Activated CD8-positive, alpha-beta memory T cell treated with anti-CD3 and anti-CD28 coated beads for 24 hours (primary cell): ENCODE data around the gene LRSAM1.
A peak's percentile ranks its signal among the peaks of the same experiment; 100 is the strongest.

Experiments
- DNase-seq: peaks from one replicate; pipeline ENCODE4 v3.0.0-alpha.2; 2020

Gene LRSAM1

DNA sequence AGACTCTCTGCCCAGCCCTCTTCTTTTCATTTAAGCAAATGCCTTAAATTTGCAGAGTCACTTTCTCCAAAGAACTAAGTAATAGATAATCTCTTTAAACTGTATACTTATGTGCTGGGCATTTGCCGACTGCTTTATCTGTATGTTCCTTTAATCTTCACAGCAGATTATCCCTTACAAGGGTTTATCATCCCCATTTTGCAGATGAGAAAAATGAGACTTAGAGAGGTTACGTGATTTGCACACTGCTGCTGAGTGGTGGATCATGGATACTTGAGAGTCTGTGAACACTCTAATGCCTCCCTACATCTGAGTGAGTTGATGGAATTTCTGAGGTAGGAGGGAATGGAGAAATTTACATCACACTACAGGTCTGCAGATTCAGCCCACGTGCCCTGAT lies 23.0 kb upstream of the LRSAM1 start:
- DNase-seq = no peak

GRCh38 chr9:127430415-127430814 lies 20.9 kb upstream of the LRSAM1 start:
- DNase-seq = no peak

DNA sequence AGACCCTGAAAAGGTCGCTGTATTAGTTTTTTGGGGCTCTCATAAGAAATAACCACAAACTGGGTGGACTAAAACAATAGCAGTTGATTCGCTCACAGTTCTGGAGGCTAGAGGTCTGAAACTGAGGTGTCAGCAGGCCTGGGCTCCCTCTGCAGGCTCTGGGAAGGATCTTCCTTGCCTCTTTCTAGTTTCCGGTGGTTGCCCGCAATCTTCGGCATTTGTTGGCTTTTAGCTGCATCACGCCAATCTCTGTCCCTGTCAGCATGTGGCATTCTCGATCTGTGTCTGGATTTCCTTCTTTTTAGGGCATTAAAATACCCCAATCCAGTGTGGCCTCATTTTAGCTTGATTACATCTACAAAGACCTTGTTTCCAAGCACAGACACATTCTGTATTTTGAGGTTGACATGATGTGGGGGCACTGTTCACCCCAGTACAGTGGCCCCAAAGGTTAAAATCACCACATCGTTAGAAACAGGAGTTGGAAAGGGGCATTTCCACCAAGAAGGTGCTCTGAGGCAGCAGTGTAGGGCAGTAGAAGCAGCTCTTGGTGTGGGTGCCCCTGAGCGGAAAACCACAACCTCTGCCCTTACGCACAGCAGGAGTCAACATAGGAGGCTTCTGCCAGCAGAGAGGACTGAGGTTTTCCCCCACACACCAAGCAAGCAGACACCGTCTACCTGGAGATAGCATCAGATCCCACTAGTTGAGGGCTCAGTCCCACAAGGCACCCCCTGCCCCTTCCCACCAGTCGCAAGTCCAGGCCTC lies 13.6 kb upstream of the LRSAM1 start:
- no peak for DNase-seq

- DNase-seq = no peak
These were observed 12.9 kb upstream of the LRSAM1 start for GRCh38 chr9:127438394-127438793.

GRCh38 chr9:127444283-127444920 lies 6.9 kb upstream of the LRSAM1 start:
- peak; percentile 77 for DNase-seq

- peak; percentile 79 for DNase-seq
These were observed 6.1 kb upstream of the LRSAM1 start for GRCh38 chr9:127444921-127445850.

DNA sequence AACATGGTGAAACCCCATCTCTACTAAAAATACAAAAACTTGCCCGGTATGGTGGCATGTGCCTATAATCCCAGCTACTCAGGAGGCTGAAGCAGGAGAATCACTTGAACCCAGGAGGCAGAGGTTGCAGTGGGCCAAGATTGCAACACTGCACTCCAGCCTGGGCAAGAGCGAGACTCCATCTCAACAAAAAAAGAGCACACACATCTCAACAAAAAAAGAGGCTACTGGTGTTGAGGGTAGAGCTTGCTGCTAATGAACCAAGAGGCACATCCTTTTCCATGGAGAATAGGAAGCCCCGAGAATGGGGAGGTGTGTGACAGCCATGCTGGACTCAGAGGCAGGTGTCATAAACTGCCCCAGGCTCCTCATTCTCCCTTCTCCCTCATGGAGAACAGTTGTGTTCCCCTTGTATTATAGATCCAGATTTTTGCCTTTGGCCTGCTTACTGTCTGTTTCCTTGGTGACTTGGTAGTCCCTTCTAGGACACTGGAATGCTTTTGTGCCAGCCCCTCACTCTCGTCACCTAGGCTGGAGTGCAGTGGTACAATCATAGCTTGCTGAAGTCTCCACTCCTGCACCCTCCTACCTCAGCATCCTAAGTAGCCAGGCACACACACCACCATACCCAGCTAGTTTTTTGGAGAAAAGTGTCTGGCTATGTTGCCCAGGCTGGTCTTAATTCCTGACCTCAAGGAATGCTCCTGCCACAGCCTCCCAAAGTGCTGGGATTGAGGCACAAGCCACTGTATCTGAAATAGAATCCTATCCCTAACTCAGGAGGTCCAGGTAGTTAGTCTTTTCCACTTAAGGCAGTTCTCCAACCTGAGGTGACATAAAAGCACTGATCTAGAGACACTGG lies 5.2 kb upstream of the LRSAM1 start:
- DNase-seq = peak; percentile 76

GRCh38 chr9:127446713-127447415 lies 4.4 kb upstream of the LRSAM1 start:
- peak; percentile 67 for DNase-seq

DNA sequence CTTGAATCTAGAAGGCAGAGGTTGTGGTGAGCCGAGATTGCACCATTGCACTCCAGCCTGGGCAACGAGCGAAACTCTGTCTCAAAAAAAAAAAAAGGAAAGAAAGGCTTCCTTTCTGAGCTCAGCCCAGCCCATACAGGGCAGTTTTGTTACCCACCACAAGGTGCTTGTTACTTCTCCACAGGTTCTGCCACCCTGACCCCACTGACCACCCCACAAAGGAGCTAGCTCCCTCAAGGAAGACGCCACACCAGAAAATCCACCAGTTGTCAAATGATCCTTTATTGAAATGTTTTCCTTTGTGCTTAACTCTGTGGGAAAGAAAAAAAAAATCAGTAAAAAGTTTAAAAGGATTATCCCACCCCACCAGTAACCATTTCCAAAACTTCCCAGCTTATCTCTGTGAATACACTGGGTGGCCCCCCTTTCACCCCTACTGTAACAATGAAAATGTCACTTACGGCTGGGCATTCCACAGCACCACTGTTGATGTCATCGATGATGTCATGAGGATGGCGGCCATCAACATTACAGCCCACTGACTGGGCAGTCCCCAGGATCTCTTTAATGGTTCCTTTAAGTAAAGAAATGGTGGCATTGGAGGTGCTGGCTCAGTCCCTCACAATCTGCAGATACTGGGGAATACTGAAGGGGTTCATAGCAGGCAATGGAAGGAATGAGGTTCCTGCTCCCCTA lies 3.7 kb upstream of the LRSAM1 start:
- DNase-seq = peak; percentile 66

- DNase-seq = peak; percentile 64
These were observed 3.1 kb upstream of the LRSAM1 start for GRCh38 chr9:127448112-127448805.

- peak; percentile 72 for DNase-seq
These were observed 1.9 kb upstream of the LRSAM1 start for GRCh38 chr9:127449332-127449966.

DNA sequence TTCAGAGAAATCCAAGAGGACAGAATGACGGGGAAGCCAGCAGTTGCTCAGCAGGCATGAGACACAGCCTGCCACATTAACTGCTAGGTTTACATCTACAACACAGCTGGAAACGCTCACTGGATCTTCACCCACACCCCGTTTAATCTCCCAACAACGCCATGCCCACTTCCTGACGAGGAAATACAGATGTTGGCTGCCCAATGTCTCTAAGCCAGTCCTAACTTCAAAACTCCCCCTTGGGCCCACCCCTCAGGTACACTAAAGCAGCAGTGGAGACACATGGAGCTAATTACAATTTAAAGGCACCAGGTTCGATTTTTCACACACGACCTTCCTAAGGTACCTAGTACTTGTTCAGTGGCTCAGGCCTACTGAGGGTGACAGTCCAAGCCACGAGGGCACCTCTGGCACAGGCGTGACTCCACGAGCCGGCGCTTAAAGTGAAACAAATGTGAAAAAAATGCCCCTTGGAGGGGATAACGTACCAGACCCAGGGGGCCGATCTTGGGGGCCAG lies 1.0 kb upstream of the LRSAM1 start:
- no peak for DNase-seq

DNA sequence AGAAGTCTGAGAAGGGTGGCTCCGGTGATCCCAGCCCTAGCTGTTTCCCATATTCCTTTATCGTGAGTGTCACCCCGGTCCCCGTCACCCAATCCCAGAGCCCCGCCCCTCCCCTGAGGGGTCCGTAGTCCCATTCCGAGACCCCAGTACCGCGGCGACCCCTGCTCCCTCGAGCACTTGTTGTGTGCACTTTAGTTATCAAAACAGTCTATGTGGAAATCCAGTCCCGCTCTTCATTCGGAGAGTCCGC lies 223 bp downstream of the LRSAM1 start:
- no peak for DNase-seq

DNA sequence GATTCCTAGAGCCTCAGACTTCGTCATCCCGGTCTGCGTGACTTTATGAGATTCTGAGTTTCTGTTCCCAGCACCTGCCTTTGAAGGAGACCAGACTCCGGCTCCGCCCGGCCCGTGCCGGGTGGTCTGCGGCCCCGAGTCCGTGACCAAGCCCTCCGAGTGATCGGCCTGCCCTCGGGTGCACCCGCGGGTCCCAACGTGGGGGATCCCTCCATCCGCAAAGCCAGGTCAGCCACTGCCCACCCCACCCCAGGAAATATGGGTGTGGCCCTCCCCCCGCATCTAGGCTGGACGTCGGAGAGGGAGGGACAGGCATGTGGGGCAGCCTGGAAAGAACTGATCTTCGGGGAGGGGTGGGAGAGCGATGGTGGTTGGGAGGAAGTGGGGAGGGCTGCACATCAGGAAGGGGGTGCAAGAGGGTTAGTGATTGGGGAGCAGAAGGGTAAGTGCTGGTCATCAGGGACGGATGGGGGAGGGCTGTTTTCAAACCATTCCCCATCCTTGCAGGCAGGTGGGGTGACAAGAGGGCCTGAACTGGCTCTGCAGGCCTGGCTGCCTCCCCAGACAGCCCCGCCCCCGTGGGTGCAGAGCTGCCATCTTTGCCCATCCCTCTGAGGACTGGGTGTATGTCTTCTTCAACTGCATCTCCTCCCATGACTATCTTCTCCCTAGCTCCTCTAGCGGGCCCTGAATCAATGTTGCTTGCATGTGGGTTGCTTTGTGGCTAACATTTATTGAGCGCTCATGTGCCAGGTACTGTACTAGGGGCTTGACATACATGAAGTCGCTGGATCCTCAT lies 747 bp downstream of the LRSAM1 start:
- peak; percentile 76 for DNase-seq

DNA sequence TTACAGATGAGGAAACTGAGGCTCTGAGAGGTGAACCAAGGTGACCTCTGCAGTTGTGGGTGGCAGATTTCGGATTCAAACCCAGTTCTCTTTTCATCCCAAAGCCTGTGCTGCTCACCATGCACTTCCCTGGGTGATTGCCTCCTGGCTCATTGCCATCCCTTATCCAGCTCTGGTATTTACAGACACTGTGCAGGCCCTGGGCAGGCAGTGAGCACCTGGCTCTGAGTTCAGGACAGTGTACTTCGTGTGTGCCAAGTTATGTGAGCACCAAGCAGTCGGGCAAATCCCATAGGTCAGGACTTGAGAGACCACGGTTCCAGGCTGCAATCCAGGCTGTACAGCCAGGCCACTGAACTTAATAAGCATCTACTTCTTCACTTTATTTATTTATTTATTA lies 1.4 kb downstream of the LRSAM1 start:
- DNase-seq = no peak

DNA sequence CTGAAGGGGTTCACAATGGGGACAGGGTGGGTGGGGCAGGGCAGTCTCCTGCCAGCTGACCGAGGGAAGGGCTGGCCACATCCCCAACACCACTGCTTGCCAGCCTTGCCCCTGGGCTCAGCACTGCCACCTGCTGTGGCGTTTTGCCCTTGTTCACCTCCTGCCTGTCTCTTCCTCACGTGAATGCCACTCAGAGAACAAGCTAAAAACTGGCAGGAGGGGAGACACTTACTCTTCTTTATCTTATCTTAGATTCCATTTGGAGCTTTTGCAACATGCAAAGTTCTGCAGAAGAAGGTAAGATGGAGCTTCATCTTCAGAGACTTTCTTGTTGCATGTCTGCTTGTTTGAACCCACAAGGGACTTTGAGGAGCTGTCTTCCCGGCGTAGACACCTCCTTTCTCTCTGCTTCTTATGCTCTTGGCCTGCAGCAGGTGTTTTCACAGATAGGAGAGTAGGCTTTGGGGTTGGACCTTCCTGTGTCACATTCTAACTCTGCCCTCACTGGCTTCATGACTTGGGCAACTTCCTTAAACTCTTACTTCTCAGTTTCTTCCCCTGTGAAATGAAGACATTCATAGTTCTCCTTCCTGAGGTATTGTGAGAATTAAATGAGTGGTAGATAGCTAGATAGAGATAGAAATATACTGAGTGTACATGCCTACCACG lies 4.1 kb downstream of the LRSAM1 start:
- DNase-seq = peak; percentile 64

GRCh38 chr9:127457191-127457878 lies 6.0 kb downstream of the LRSAM1 start:
- DNase-seq = no peak

- no peak for DNase-seq
These were observed 7.6 kb downstream of the LRSAM1 start for GRCh38 chr9:127458921-127459320.
